Measurements from ENCODE around the gene ZNF521. TPM values are rescaled to one million over a fixed set of nuclear protein-coding genes. Genes with fewer than 3 reads are reported as not detected.

ZNF521 gene
- total and polyA plus RNA-seq, 4 donors: 0.50 to 3.7 (median 1.5) TPM

DNA sequence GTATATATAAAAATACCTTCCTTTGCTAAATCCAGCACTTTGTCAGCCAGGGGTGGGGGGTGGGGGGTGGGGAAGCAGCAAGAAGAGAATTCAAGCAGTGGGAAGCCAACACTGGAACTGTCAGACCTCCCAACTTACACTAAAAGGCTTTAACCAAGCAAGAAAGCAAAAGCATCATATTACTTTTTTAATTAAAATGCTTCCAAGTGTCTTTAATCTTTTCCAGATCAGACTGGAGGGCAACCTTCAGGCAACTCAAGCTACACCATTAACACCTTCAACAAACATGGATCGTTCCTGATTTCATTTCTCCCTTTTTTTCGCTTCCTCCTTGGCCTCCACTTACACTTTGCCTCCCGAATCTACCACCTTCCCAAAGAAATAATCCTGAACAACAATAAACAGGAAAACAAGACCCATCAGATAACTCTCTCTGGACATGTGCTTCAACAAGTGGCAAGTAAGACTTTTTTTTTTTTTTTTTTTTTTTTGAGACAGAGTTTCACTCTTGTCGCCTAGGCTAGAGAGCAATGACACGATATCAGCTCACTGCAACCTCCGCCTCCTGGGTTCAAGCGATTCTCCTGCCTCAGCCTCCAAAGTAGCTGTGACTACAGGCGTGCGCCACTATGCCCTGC lies 35.5 kb downstream of the ZNF521 start:
- H3K36me3 ChIP-seq (ENCODE audit: control insufficient read depth in 4 of 4, insufficient read depth in 3 of 4, low read depth in 1 of 4, low read length in 3 of 4): no peaks in the 10 kb centered on the region
- TF ChIP-seq, protein P1, sequence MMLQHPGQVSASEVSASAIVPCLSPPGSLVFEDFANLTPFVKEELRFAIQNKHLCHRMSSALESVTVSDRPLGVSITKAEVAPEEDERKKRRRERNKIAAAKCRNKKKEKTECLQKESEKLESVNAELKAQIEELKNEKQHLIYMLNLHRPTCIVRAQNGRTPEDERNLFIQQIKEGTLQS (IDR thresholded peaks at IDR 0.05): no peak
- no peak for TF ChIP-seq HNF4G (IDR thresholded peaks at IDR 0.05)
- TF ChIP-seq JUND (IDR thresholded peaks at IDR 0.05): no peak
- no peak for TF ChIP-seq RXRA (IDR thresholded peaks at IDR 0.05)
- no peak for TF ChIP-seq EGR1 (IDR thresholded peaks at IDR 0.05; ENCODE audit: low read depth in 2 of 2)
- TF ChIP-seq, protein P2, sequence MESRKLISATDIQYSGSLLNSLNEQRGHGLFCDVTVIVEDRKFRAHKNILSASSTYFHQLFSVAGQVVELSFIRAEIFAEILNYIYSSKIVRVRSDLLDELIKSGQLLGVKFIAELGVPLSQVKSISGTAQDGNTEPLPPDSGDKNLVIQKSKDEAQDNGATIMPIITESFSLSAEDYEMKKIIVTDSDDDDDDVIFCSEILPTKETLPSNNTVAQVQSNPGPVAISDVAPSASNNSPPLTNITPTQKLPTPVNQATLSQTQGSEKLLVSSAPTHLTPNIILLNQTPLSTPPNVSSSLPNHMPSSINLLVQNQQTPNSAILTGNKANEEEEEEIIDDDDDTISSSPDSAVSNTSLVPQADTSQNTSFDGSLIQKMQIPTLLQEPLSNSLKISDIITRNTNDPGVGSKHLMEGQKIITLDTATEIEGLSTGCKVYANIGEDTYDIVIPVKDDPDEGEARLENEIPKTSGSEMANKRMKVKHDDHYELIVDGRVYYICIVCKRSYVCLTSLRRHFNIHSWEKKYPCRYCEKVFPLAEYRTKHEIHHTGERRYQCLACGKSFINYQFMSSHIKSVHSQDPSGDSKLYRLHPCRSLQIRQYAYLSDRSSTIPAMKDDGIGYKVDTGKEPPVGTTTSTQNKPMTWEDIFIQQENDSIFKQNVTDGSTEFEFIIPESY (IDR thresholded peaks at IDR 0.05): no peak
- TF ChIP-seq, protein P3, sequence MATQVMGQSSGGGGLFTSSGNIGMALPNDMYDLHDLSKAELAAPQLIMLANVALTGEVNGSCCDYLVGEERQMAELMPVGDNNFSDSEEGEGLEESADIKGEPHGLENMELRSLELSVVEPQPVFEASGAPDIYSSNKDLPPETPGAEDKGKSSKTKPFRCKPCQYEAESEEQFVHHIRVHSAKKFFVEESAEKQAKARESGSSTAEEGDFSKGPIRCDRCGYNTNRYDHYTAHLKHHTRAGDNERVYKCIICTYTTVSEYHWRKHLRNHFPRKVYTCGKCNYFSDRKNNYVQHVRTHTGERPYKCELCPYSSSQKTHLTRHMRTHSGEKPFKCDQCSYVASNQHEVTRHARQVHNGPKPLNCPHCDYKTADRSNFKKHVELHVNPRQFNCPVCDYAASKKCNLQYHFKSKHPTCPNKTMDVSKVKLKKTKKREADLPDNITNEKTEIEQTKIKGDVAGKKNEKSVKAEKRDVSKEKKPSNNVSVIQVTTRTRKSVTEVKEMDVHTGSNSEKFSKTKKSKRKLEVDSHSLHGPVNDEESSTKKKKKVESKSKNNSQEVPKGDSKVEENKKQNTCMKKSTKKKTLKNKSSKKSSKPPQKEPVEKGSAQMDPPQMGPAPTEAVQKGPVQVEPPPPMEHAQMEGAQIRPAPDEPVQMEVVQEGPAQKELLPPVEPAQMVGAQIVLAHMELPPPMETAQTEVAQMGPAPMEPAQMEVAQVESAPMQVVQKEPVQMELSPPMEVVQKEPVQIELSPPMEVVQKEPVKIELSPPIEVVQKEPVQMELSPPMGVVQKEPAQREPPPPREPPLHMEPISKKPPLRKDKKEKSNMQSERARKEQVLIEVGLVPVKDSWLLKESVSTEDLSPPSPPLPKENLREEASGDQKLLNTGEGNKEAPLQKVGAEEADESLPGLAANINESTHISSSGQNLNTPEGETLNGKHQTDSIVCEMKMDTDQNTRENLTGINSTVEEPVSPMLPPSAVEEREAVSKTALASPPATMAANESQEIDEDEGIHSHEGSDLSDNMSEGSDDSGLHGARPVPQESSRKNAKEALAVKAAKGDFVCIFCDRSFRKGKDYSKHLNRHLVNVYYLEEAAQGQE (IDR thresholded peaks at IDR 0.05): no peak
- TF ChIP-seq SP1 (IDR thresholded peaks at IDR 0.05): no peak
- TF ChIP-seq TAF1 (conservative IDR thresholded peaks at IDR 0.05): no peak
- no peak for TF ChIP-seq NR2F2 (IDR thresholded peaks at IDR 0.05)
- TF ChIP-seq YY1 (IDR thresholded peaks at IDR 0.05): no peak
- TF ChIP-seq FOXA1 (IDR thresholded peaks at IDR 0.05): no peak
- TF ChIP-seq, protein P4, sequence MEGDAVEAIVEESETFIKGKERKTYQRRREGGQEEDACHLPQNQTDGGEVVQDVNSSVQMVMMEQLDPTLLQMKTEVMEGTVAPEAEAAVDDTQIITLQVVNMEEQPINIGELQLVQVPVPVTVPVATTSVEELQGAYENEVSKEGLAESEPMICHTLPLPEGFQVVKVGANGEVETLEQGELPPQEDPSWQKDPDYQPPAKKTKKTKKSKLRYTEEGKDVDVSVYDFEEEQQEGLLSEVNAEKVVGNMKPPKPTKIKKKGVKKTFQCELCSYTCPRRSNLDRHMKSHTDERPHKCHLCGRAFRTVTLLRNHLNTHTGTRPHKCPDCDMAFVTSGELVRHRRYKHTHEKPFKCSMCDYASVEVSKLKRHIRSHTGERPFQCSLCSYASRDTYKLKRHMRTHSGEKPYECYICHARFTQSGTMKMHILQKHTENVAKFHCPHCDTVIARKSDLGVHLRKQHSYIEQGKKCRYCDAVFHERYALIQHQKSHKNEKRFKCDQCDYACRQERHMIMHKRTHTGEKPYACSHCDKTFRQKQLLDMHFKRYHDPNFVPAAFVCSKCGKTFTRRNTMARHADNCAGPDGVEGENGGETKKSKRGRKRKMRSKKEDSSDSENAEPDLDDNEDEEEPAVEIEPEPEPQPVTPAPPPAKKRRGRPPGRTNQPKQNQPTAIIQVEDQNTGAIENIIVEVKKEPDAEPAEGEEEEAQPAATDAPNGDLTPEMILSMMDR (IDR thresholded peaks at IDR 0.05; ENCODE audit: low read depth, low read length, missing input control): no peak
- TF ChIP-seq, protein P5, sequence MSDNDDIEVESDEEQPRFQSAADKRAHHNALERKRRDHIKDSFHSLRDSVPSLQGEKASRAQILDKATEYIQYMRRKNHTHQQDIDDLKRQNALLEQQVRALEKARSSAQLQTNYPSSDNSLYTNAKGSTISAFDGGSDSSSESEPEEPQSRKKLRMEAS (IDR thresholded peaks at IDR 0.05): no peak
- TF ChIP-seq FOXA2 (IDR thresholded peaks at IDR 0.05): no peak
- DNase-seq (ENCODE audit: low spot score): no peak

DNA sequence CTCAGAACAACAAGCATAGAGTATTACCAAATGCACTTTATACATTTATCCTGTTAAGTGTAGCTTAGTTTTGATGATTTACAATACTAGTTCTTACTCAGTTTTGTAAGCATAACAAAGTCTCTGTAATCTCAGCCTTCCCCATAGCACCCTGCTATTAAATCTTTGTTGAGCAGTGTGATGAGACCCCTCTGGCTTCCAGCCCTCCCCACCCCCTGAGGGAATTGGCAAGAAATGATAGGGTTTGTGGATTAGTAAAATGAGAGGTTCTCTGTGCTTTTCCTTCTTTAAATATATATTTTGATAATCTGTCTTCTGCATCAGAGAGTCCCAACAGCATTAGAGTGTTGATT lies 37.2 kb downstream of the ZNF521 start:
- no peaks in the 10 kb centered on the region for H3K9me3 ChIP-seq (ENCODE audit: control insufficient read depth in 4 of 4, low read length in 3 of 4)
- no peaks in the 10 kb centered on the region for H3K27me3 ChIP-seq (ENCODE audit: control insufficient read depth in 4 of 4, insufficient read depth in 4 of 4, low read length in 3 of 4)
- no peaks in the 10 kb centered on the region for H3K36me3 ChIP-seq (ENCODE audit: control insufficient read depth in 4 of 4, insufficient read depth in 3 of 4, low read depth in 1 of 4, low read length in 3 of 4)
- H3K27ac ChIP-seq (ENCODE audit: low read depth in 1 of 2, low read length in 2 of 2): no peak overlapping the region
- DNase-seq (ENCODE audit: low spot score): no peak
- H3K4me3 ChIP-seq (ENCODE audit: low read depth in 1 of 3, low read length in 3 of 3): no peak overlapping the region
- H3K4me1 ChIP-seq (ENCODE audit: control insufficient read depth in 4 of 4, insufficient read depth in 4 of 4, low read length in 3 of 4): no peaks in the 10 kb centered on the region
- no peak overlapping the region for H3K9ac ChIP-seq (ENCODE audit: low read depth in 1 of 2, low read length in 2 of 2)
- no peak for TF ChIP-seq SP1 (IDR thresholded peaks at IDR 0.05)
- TF ChIP-seq EGR1 (IDR thresholded peaks at IDR 0.05; ENCODE audit: low read depth in 2 of 2): no peak
- TF ChIP-seq YY1 (IDR thresholded peaks at IDR 0.05): no peak
- TF ChIP-seq TAF1 (conservative IDR thresholded peaks at IDR 0.05): no peak
- TF ChIP-seq, protein P1 (IDR thresholded peaks at IDR 0.05): no peak
- TF ChIP-seq, protein P5 (IDR thresholded peaks at IDR 0.05): no peak
- no peak for TF ChIP-seq RXRA (IDR thresholded peaks at IDR 0.05)
- TF ChIP-seq JUND (IDR thresholded peaks at IDR 0.05): no peak
- no peak for TF ChIP-seq HNF4A (conservative IDR thresholded peaks at IDR 0.05)
- TF ChIP-seq FOXA1 (IDR thresholded peaks at IDR 0.05): no peak
- TF ChIP-seq, protein P4 (IDR thresholded peaks at IDR 0.05; ENCODE audit: low read depth, low read length, missing input control): no peak
- TF ChIP-seq GABPA (IDR thresholded peaks at IDR 0.05 in 1 of 2, conservative IDR thresholded peaks at IDR 0.05 in 1 of 2): no peak
- TF ChIP-seq, protein P2 (IDR thresholded peaks at IDR 0.05): no peak

More for the DNA sequence above, 35.5 kb downstream of the ZNF521 start:
- no peak overlapping the region for H3K9ac ChIP-seq (ENCODE audit: low read depth in 1 of 2, low read length in 2 of 2)
- 74% methylated on average over 9 of the region's 9 CpGs for WGBS
- H3K4me1 ChIP-seq (ENCODE audit: control insufficient read depth in 4 of 4, insufficient read depth in 4 of 4, low read length in 3 of 4): no peaks in the 10 kb centered on the region
- no peak overlapping the region for H3K27ac ChIP-seq (ENCODE audit: low read depth in 1 of 2, low read length in 2 of 2)
- peaks cover 0 to 3% (median 0%) of the 10 kb centered on the region in 4 donors for H3K27me3 ChIP-seq (ENCODE audit: control insufficient read depth in 4 of 4, insufficient read depth in 4 of 4, low read length in 3 of 4)
- no peak overlapping the region for H3K4me3 ChIP-seq (ENCODE audit: low read depth in 1 of 3, low read length in 3 of 3)
- no peaks in the 10 kb centered on the region for H3K9me3 ChIP-seq (ENCODE audit: control insufficient read depth in 4 of 4, low read length in 3 of 4)
